ENCODE results near the gene MIS18A.
A peak's percentile ranks its signal among the peaks of the same experiment; 100 is the strongest.
"Not testable (repeated sequence)": the region's sequence is repeated elsewhere in the genome, so short reads cannot be mapped to it uniquely, and the experiment has no call there.

The MIS18A gene

DNA sequence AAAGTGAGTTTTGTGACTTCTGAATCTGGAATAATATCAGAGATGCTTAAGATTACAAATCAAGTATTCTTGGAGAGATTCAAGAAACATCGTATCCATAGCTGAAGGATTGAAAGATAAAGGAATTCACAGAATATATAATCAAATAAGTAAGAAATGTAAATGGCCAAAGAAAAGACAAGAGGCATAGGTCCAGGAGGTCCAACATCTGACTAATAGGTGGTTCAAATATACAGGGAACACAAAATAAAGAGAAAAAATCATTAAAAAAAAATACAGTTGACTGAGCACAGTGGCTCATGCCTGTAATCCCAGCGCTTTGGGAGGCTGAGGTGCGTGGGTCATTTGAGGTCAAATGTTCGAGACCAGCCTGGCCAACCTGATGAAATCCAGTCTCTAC lies 6.6 kb upstream of the MIS18A start:
- Histone ChIP-seq H3K9me3 (ENCODE audit: control insufficient read depth, low read length) (no peaks in the 10 kb centered on the region), H3K4me3 (ENCODE audit: insufficient read depth, low read depth, low read length, poor library complexity, severe bottlenecking) (no peak overlapping the region), H3K27me3 (replicated peaks; ENCODE audit: control insufficient read depth, insufficient read depth, low read length, poor library complexity, severe bottlenecking) (no peaks in the 10 kb centered on the region), H3K36me3 (ENCODE audit: control insufficient read depth, insufficient read depth, low read length) (no peaks in the 10 kb centered on the region), H3K4me1 (ENCODE audit: control insufficient read depth, insufficient read depth, low read length, poor library complexity, severe bottlenecking) (no peaks in the 10 kb centered on the region), H3K27ac (ENCODE audit: insufficient read depth, low read length, poor library complexity, severe bottlenecking) (no peak overlapping the region)
- DNase-seq = no peak

DNA sequence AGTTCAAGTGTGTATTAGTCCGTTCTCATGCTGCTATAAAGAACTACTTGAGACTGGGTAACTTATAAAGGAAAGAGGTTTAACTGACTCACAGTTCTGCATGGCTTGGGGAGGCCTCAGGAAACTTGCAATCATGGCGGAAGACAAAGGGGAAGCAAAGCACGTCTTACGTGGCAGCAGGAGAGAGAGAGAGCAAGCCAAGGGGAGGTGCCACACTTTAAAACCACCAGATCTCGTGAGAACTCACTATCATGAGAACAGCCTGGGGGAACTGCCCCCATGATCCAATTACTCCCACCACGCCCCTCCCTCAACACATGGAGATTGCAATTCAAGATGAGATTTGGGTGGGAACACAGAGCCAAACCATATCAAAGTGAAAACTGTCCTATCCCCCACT lies 4.1 kb upstream of the MIS18A start:
- H3K4me3 ChIP-seq (ENCODE audit: insufficient read depth, low read depth, low read length, poor library complexity, severe bottlenecking) = no peak overlapping the region
- H3K4me1 ChIP-seq (ENCODE audit: control insufficient read depth, insufficient read depth, low read length, poor library complexity, severe bottlenecking) = peaks cover 13% of the 10 kb centered on the region
- DNase-seq = no peak
- no peaks in the 10 kb centered on the region for H3K27me3 ChIP-seq (replicated peaks; ENCODE audit: control insufficient read depth, insufficient read depth, low read length, poor library complexity, severe bottlenecking)
- H3K9me3 ChIP-seq (ENCODE audit: control insufficient read depth, low read length) = no peaks in the 10 kb centered on the region
- no peaks in the 10 kb centered on the region for H3K36me3 ChIP-seq (ENCODE audit: control insufficient read depth, insufficient read depth, low read length)
- H3K27ac ChIP-seq (ENCODE audit: insufficient read depth, low read length, poor library complexity, severe bottlenecking) = no peak overlapping the region

DNA sequence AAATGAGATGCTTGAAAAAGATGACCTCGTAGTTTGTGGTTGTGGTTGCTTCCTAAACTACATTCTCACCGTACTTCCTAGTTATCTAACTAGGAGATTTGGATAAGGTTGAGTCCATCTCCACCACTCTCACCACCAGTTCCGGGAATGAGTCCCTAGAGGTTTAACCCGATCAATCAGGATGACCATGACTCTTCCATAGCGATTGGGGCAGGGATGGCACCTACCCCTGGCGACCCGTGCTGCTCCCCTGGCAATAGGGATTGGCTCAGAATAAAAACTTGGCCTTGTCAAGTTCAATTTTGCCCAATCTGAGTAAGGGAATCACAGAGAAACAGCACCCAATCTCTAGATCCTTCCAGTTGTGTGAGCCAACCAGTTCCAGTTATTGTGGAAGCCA lies 2.7 kb upstream of the MIS18A start:
- H3K4me1 ChIP-seq (ENCODE audit: control insufficient read depth, insufficient read depth, low read length, poor library complexity, severe bottlenecking) = peaks cover 16% of the 10 kb centered on the region
- no peaks in the 10 kb centered on the region for H3K36me3 ChIP-seq (ENCODE audit: control insufficient read depth, insufficient read depth, low read length)
- H3K4me3 ChIP-seq (ENCODE audit: insufficient read depth, low read depth, low read length, poor library complexity, severe bottlenecking) = no peak overlapping the region
- no peaks in the 10 kb centered on the region for H3K27me3 ChIP-seq (replicated peaks; ENCODE audit: control insufficient read depth, insufficient read depth, low read length, poor library complexity, severe bottlenecking)
- no peak overlapping the region for H3K27ac ChIP-seq (ENCODE audit: insufficient read depth, low read length, poor library complexity, severe bottlenecking)
- no peak for DNase-seq
- H3K9me3 ChIP-seq (ENCODE audit: control insufficient read depth, low read length) = no peaks in the 10 kb centered on the region

DNA sequence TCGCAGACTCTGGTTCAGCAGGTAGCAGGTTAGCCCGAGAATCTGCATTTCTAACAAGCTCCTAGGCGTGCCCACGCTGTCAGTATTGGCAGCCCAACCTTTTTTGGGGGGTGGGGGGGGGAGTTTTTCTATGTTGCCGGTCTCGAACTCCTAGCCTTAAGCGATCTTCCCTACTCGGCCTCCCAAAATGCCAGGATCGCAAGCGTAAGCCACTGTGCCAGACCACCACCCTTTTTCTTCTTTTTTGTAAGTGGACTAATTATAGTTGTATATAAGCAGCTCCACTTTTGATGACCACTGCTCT lies 480 bp upstream of the MIS18A start:
- Histone ChIP-seq H3K27ac (ENCODE audit: insufficient read depth, low read length, poor library complexity, severe bottlenecking) (peak overlapping the region; percentile 66), H3K27me3 (replicated peaks; ENCODE audit: control insufficient read depth, insufficient read depth, low read length, poor library complexity, severe bottlenecking) (no peaks in the 10 kb centered on the region), H3K4me3 (ENCODE audit: insufficient read depth, low read depth, low read length, poor library complexity, severe bottlenecking) (peak overlapping the region; percentile 95), H3K9me3 (ENCODE audit: control insufficient read depth, low read length) (no peaks in the 10 kb centered on the region), H3K4me1 (ENCODE audit: control insufficient read depth, insufficient read depth, low read length, poor library complexity, severe bottlenecking) (peaks cover 16% of the 10 kb centered on the region), H3K36me3 (ENCODE audit: control insufficient read depth, insufficient read depth, low read length) (no peaks in the 10 kb centered on the region)
- no peak for DNase-seq

DNA sequence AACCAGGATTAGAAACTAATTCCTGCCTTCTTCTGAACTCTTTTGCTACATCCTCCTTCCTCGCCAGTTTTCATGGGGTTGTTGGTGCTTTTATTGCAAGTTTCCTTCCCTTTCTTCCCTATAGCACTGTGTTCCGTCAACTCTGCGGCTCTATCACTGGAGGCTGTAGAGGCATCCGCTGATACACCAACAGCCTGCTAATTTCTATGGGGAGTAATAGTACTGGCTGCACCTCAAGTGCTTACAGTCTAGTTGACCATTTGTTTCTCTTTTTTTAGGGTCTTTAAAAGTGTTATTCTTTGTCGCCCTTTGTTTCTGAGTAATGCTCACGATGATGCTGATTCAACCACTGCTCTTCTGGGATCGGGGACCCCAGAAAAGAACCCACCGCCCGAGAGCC lies 746 bp downstream of the MIS18A start:
- Histone ChIP-seq H3K4me3 (ENCODE audit: insufficient read depth, low read depth, low read length, poor library complexity, severe bottlenecking) (peak overlapping the region; percentile 95), H3K9me3 (ENCODE audit: control insufficient read depth, low read length) (no peaks in the 10 kb centered on the region), H3K36me3 (ENCODE audit: control insufficient read depth, insufficient read depth, low read length) (peaks cover 3% of the 10 kb centered on the region), H3K27me3 (replicated peaks; ENCODE audit: control insufficient read depth, insufficient read depth, low read length, poor library complexity, severe bottlenecking) (no peaks in the 10 kb centered on the region), H3K27ac (ENCODE audit: insufficient read depth, low read length, poor library complexity, severe bottlenecking) (peak overlapping the region; percentile 66), H3K4me1 (ENCODE audit: control insufficient read depth, insufficient read depth, low read length, poor library complexity, severe bottlenecking) (peaks cover 16% of the 10 kb centered on the region)
- no peak for DNase-seq

DNA sequence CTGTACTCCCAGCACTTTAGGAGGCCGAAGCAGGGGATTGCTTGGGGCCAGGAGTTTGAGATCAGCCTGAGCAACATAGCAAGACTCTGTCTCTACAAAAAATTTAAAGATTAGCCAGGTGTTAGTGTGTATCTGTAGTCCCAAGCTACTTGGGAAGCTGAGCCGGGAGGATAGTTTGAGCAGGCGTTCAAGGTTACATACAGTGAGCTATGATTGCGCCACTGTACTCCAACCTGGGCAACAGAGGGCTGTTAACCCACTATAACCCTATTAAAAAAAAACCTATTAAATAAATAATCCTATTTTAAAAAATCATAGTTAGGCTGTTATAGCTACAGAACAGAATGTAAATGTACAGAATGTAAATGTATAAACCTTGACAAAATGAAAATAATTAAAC lies 2.2 kb downstream of the MIS18A start:
- no peaks in the 10 kb centered on the region for H3K9me3 ChIP-seq (ENCODE audit: control insufficient read depth, low read length)
- H3K4me3 ChIP-seq (ENCODE audit: insufficient read depth, low read depth, low read length, poor library complexity, severe bottlenecking) = no peak overlapping the region
- no peak overlapping the region for H3K27ac ChIP-seq (ENCODE audit: insufficient read depth, low read length, poor library complexity, severe bottlenecking)
- no peak for DNase-seq
- H3K4me1 ChIP-seq (ENCODE audit: control insufficient read depth, insufficient read depth, low read length, poor library complexity, severe bottlenecking) = peaks cover 16% of the 10 kb centered on the region
- H3K27me3 ChIP-seq (replicated peaks; ENCODE audit: control insufficient read depth, insufficient read depth, low read length, poor library complexity, severe bottlenecking) = no peaks in the 10 kb centered on the region
- H3K36me3 ChIP-seq (ENCODE audit: control insufficient read depth, insufficient read depth, low read length) = peaks cover 14% of the 10 kb centered on the region

DNA sequence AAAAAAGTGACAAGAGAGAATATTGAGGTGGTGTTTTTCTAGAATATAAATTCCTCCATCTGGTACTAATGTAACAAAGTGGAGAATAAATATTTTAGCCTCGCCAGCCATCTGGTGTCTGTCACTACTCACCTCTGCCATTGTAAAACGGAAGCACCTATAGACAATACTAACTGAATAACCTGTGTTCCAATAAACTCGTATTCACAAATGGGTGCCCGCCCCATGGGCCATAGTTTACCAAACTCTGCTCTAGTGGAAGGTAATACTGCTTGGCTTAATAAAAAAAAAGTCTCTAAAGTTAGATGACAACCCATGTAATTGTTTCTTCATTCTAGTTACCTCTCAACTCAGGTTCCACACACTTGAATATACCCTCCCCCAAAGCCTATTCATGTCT lies 8.1 kb downstream of the MIS18A start:
- no peak overlapping the region for H3K27ac ChIP-seq (ENCODE audit: insufficient read depth, low read length, poor library complexity, severe bottlenecking)
- no peaks in the 10 kb centered on the region for H3K9me3 ChIP-seq (ENCODE audit: control insufficient read depth, low read length)
- no peak for DNase-seq
- H3K27me3 ChIP-seq (replicated peaks; ENCODE audit: control insufficient read depth, insufficient read depth, low read length, poor library complexity, severe bottlenecking) = no peaks in the 10 kb centered on the region
- H3K4me3 ChIP-seq (ENCODE audit: insufficient read depth, low read depth, low read length, poor library complexity, severe bottlenecking) = no peak overlapping the region
- peaks cover 26% of the 10 kb centered on the region for H3K36me3 ChIP-seq (ENCODE audit: control insufficient read depth, insufficient read depth, low read length)
- H3K4me1 ChIP-seq (ENCODE audit: control insufficient read depth, insufficient read depth, low read length, poor library complexity, severe bottlenecking) = no peaks in the 10 kb centered on the region

DNA sequence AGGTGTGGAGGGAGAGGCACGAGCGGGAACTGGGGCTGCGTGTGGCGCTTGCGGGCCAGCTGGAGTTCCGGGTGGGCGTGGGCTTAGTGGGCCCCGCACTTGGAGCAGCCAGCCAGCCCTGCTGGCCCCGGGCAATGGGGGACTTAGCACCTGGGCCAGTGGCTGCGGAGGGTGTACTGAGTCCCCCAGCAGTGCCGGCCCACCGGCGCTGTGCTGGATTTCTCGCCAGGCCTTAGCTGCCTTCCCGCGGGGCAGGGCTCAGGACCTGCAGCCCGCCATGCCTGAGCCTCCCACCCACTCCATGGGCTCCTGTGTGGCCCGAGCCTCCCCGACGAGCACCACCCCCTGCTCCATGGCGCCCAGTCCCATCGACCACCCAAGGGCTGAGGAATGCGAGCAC lies 13.5 kb downstream of the MIS18A start:
- H3K27me3 ChIP-seq (replicated peaks; ENCODE audit: control insufficient read depth, insufficient read depth, low read length, poor library complexity, severe bottlenecking); H3K36me3 ChIP-seq (ENCODE audit: control insufficient read depth, insufficient read depth, low read length); H3K9me3 ChIP-seq (ENCODE audit: control insufficient read depth, low read length); H3K27ac ChIP-seq (ENCODE audit: insufficient read depth, low read length, poor library complexity, severe bottlenecking); H3K4me1 ChIP-seq (ENCODE audit: control insufficient read depth, insufficient read depth, low read length, poor library complexity, severe bottlenecking); DNase-seq; H3K4me3 ChIP-seq (ENCODE audit: insufficient read depth, low read depth, low read length, poor library complexity, severe bottlenecking): not testable (repeated sequence)

DNA sequence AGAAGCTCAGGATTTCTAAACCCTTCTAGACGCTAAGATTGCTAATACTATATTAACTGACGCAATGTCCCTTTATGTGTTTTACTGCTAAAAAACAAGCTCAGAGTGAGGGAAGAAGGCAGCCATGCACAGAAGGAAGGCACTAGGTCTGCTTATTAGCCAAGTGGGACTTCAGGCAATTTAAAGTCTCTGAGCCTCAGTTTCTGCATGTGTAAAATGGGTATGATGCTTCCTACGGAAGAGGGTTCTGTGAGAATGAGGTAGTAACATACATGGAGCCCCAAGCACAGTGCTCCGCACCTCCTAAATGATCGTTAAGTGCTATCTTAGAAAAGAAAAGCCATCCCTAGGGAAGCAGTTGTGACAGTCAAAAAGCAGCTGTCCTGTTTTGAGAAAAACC lies 16.9 kb downstream of the MIS18A start:
- H3K27me3 ChIP-seq (replicated peaks; ENCODE audit: control insufficient read depth, insufficient read depth, low read length, poor library complexity, severe bottlenecking) = no peaks in the 10 kb centered on the region
- no peak overlapping the region for H3K27ac ChIP-seq (ENCODE audit: insufficient read depth, low read length, poor library complexity, severe bottlenecking)
- H3K36me3 ChIP-seq (ENCODE audit: control insufficient read depth, insufficient read depth, low read length) = peaks cover 2% of the 10 kb centered on the region
- H3K4me1 ChIP-seq (ENCODE audit: control insufficient read depth, insufficient read depth, low read length, poor library complexity, severe bottlenecking) = no peaks in the 10 kb centered on the region
- DNase-seq = no peak
- H3K9me3 ChIP-seq (ENCODE audit: control insufficient read depth, low read length) = no peaks in the 10 kb centered on the region
- H3K4me3 ChIP-seq (ENCODE audit: insufficient read depth, low read depth, low read length, poor library complexity, severe bottlenecking) = no peak overlapping the region

DNA sequence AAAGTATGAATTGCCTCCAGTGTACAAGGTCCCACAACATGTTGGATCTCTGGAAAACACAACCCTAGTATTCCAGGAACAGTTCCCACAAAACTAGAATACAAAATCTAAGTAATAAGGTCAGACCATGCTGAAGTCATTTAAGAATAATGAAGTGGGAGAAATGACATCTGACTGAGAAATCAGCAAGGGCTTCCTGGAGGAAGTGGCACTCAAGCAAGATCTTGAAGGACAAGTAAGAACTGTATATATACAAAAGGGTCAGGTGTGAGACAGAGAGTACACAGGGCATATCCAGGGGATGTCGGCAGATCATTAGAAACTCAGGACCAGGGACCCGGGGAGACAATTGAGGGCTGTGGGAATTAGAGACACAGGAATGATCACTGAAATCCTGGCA lies 18.7 kb downstream of the MIS18A start:
- no peaks in the 10 kb centered on the region for H3K9me3 ChIP-seq (ENCODE audit: control insufficient read depth, low read length)
- no peaks in the 10 kb centered on the region for H3K36me3 ChIP-seq (ENCODE audit: control insufficient read depth, insufficient read depth, low read length)
- no peaks in the 10 kb centered on the region for H3K4me1 ChIP-seq (ENCODE audit: control insufficient read depth, insufficient read depth, low read length, poor library complexity, severe bottlenecking)
- H3K27ac ChIP-seq (ENCODE audit: insufficient read depth, low read length, poor library complexity, severe bottlenecking) = no peak overlapping the region
- no peak overlapping the region for H3K4me3 ChIP-seq (ENCODE audit: insufficient read depth, low read depth, low read length, poor library complexity, severe bottlenecking)
- DNase-seq = no peak
- no peaks in the 10 kb centered on the region for H3K27me3 ChIP-seq (replicated peaks; ENCODE audit: control insufficient read depth, insufficient read depth, low read length, poor library complexity, severe bottlenecking)

DNA sequence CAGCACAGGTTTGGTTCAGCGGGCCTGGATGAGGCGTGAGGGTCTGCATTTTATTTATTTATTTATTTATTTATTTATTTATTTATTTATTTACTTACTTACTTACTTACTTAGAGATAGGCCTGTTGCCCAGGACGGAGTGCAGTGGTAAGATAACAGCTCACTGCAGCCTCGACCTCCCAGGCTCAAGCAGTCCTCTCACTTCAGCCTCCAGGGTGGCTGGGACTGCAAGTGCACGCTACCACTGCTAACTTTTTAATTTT lies 20.1 kb downstream of the MIS18A start:
- not testable (repeated sequence) for H3K4me3 ChIP-seq (ENCODE audit: insufficient read depth, low read depth, low read length, poor library complexity, severe bottlenecking); H3K27me3 ChIP-seq (replicated peaks; ENCODE audit: control insufficient read depth, insufficient read depth, low read length, poor library complexity, severe bottlenecking); H3K27ac ChIP-seq (ENCODE audit: insufficient read depth, low read length, poor library complexity, severe bottlenecking); H3K4me1 ChIP-seq (ENCODE audit: control insufficient read depth, insufficient read depth, low read length, poor library complexity, severe bottlenecking); DNase-seq; H3K9me3 ChIP-seq (ENCODE audit: control insufficient read depth, low read length); H3K36me3 ChIP-seq (ENCODE audit: control insufficient read depth, insufficient read depth, low read length)
